Endodermal cell (in vitro differentiated cells): ENCODE results near the gene PCP2. TPM values are rescaled to one million over a fixed set of nuclear protein-coding genes. Genes with fewer than 3 reads are reported as not detected.

Experiments used
- DNase-seq: peaks from one replicate; pipeline ENCODE4 v3.0.0-alpha.2; 2017
- H3K27ac ChIP-seq: 2 replicates; pipeline ENCODE4 v1.5.1; 2013; ENCODE audit warnings: mild to moderate bottlenecking, low read depth, low read length, moderate library complexity
- H3K27me3 ChIP-seq: 2 replicates; pipeline ENCODE4 v1.6.1; 2013; ENCODE audit warnings: mild to moderate bottlenecking, low read length, moderate library complexity; ENCODE audit not compliant: insufficient read depth, control insufficient read depth, poor library complexity, severe bottlenecking
- H3K36me3 ChIP-seq: 2 replicates; pipeline ENCODE4 v1.7.0; 2013; ENCODE audit warnings: mild to moderate bottlenecking, low read length, moderate library complexity; ENCODE audit not compliant: control insufficient read depth, insufficient read depth
- H3K4me1 ChIP-seq: one replicate; pipeline ENCODE4 v1.7.0; 2013; ENCODE audit warnings: low read length; ENCODE audit not compliant: control insufficient read depth, insufficient read depth
- H3K4me3 ChIP-seq: 2 replicates; pipeline ENCODE4 v1.5.1; 2013; ENCODE audit warnings: mild to moderate bottlenecking, low read length, moderate library complexity
- H3K9ac ChIP-seq: 2 replicates; pipeline ENCODE4 v1.6.1; 2013; ENCODE audit warnings: mild to moderate bottlenecking, low read length, moderate library complexity; ENCODE audit not compliant: poor library complexity, severe bottlenecking; ENCODE audit errors: extremely low read depth
- H3K9me3 ChIP-seq: 2 replicates; pipeline ENCODE4 v1.6.1; 2013; ENCODE audit warnings: mild to moderate bottlenecking, low read length, moderate library complexity; ENCODE audit not compliant: control insufficient read depth
- H3K27ac Mint-ChIP-seq: 2 replicates; pipeline ENCODE4 v1.8.0; 2020; ENCODE audit warnings: mixed read lengths
- H3K27me3 Mint-ChIP-seq: 2 replicates; pipeline ENCODE4 v1.8.0; 2021; ENCODE audit warnings: mild to moderate bottlenecking, mixed read lengths; ENCODE audit not compliant: insufficient read depth
- H3K36me3 Mint-ChIP-seq: 2 replicates; pipeline ENCODE4 v1.8.0; 2020; ENCODE audit warnings: low read depth, mixed read lengths
- H3K4me1 Mint-ChIP-seq: 2 replicates; pipeline ENCODE4 v1.8.0; 2020; ENCODE audit warnings: mixed read lengths
- H3K4me3 Mint-ChIP-seq: 2 replicates; pipeline ENCODE4 v1.8.0; 2020; ENCODE audit warnings: mild to moderate bottlenecking, moderate library complexity, mixed read lengths
- H3K9me3 Mint-ChIP-seq: 2 replicates; pipeline ENCODE4 v1.8.0; 2020; ENCODE audit warnings: mild to moderate bottlenecking, mixed read lengths
- WGBS, 2 experiments: methylation state at CpG; one replicate each; pipeline versions ENCODE4 v1.1.5 to v1.1.7; 2013; ENCODE audit warnings: missing lambda C conversion rate in 2 of 2, mixed read lengths in 1 of 2; ENCODE audit not compliant: insufficient coverage in 1 of 2, insufficient read length in 1 of 2; 5-methylcytosine and 5-hydroxymethylcytosine counted together
- total RNA-seq, 2 donors: library from RNA; stranded (reverse); fragmentation: NEBNext Ultra II Directional in 1 of 2; extraction: Animal tissue kit (Norgen Biotek cat#: 25700) in 1 of 2; gene quantifications; 2 replicates in 1 of 2; 3 replicates in 1 of 2; pipeline ENCODE4 v1.2.1, GENCODE V29; 2021
- TF ChIP-seq, protein P1 (sequence below): fragments of 200-600 bp; sonication (generic); conservative IDR thresholded peaks from 2 replicates; pipeline ENCODE4 v1.5.0; 2021; ENCODE audit warnings: antibody characterized with exemption, mild to moderate bottlenecking

Gene PCP2
- total RNA-seq, 2 donors from 2014 or later, result 0.55 TPM; not detected in 1

DNA sequence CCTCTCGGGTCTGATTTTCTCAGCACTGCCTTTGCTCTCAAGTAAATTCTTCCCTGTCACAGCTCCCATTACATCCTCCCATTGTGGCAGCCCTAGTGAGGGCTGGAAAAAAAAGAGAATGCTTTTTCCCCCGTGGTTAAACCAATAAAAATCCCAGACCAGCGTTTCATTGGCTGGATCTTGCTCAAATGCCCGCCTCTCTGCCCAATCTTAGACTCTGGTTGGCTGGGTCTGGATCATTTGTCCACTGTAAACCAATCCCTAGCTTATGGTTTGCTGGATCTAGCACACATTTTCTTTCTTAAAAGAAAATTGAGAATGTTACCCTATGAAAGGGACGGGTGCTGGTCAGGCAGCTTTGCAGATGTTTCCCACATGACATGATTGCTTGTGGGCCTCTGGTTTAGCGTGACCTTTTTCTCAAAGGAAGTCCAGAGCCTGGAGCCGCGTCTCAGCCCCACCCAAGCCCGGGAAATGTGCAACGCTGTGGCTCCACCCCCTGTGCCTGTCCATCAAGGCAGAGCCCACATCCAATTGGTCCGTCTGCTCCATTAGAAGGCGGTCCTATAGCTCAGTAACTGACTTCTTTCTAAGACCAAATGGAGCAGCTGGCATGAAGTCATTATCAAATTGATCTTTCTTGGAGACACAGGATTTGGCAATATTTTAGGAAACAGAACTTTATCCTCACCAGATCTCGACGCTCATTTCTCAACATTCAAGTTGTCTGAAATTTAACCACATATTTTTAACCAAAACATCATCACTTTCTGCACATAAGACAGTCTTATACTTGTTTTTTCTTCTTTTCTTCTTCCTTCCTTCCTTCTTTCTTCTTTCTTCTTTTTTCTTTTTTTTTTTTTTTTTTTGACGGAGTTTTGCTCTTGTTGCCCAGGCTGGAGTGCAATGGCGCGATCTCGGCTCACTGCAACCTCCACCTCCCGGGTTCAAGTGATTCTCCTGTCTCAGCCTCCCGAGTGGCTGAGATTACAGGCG, 40.8 kb upstream of the PCP2 start:
- peak; percentile 82 for DNase-seq
- Histone ChIP-seq H3K4me3 (no peak overlapping the region), H3K4me1 (no peaks in the 10 kb centered on the region), H3K27ac (no peak overlapping the region), H3K9ac (no peak overlapping the region), H3K36me3 (no peaks in the 10 kb centered on the region), H3K9me3 (no peaks in the 10 kb centered on the region), H3K27me3 (peaks cover 64% of the 10 kb centered on the region)
- no peak overlapping the region for H3K27ac Mint-ChIP-seq
- H3K36me3 Mint-ChIP-seq, result no peaks in the 10 kb centered on the region
- 47 to 65% methylated on average over 12 to 21 of the region's 21 CpGs for WGBS, 2 experiments
- TF ChIP-seq, protein P1, sequence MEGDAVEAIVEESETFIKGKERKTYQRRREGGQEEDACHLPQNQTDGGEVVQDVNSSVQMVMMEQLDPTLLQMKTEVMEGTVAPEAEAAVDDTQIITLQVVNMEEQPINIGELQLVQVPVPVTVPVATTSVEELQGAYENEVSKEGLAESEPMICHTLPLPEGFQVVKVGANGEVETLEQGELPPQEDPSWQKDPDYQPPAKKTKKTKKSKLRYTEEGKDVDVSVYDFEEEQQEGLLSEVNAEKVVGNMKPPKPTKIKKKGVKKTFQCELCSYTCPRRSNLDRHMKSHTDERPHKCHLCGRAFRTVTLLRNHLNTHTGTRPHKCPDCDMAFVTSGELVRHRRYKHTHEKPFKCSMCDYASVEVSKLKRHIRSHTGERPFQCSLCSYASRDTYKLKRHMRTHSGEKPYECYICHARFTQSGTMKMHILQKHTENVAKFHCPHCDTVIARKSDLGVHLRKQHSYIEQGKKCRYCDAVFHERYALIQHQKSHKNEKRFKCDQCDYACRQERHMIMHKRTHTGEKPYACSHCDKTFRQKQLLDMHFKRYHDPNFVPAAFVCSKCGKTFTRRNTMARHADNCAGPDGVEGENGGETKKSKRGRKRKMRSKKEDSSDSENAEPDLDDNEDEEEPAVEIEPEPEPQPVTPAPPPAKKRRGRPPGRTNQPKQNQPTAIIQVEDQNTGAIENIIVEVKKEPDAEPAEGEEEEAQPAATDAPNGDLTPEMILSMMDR, result no peak
- no peak overlapping the region for H3K4me3 Mint-ChIP-seq
- no peaks in the 10 kb centered on the region for H3K4me1 Mint-ChIP-seq
- peaks cover 82% of the 10 kb centered on the region for H3K27me3 Mint-ChIP-seq
- peaks cover 7% of the 10 kb centered on the region for H3K9me3 Mint-ChIP-seq

DNA sequence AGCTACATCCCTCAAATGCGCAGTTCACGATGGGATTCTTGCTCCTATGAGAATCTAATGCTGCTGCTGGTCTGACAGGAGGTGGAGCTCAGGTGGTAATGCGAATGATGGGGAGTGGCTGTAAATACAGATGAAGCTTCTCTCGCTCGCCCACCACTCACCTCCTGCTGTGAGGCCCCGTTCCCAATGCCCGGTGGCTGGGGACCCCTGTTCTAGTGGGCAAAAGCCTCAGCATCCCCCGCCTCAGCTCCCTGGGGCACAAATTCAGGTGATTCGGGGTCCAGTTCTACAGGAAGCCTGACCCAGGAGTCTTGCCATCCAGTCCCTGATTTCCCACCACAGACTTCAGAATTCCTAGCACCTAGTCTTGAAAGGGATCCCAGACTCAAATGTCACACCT, 39.0 kb upstream of the PCP2 start:
- DNase-seq, result no peak
- Histone ChIP-seq H3K27ac (no peak overlapping the region), H3K27me3 (peaks cover 66% of the 10 kb centered on the region), H3K36me3 (no peaks in the 10 kb centered on the region), H3K9me3 (no peaks in the 10 kb centered on the region), H3K9ac (no peak overlapping the region), H3K4me1 (no peaks in the 10 kb centered on the region), H3K4me3 (no peak overlapping the region)
- Mint-ChIP-seq H3K4me3 (no peak overlapping the region), H3K9me3 (peaks cover 7% of the 10 kb centered on the region), H3K36me3 (no peaks in the 10 kb centered on the region), H3K27ac (no peak overlapping the region), H3K27me3 (peaks cover 87% of the 10 kb centered on the region), H3K4me1 (no peaks in the 10 kb centered on the region)
- TF ChIP-seq, protein P1, result no peak
- 52 to 58% methylated on average over 6 to 9 of the region's 9 CpGs for WGBS, 2 experiments

DNA sequence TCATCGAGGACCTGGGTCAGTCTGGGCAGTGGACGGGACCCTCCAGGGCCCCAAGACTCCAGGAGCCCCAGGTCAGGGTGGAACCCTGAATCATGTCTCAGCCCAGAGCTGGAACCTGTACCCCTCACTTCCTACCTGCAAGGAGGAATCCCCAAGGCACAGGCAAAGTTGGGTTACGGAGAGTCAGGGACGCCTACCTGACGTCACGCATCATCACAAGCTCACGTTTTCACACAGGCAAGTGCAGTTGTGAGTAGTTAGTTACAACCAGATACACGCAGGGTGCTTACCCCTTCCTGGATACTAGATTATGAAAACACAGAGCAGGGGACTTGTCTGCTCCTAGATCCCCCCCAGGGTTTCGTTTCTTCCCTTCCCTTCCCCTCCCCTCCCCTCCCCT, 37.3 kb upstream of the PCP2 start:
- H3K4me3 Mint-ChIP-seq, result peak overlapping the region; percentile 54
- H3K4me1 Mint-ChIP-seq, result no peaks in the 10 kb centered on the region
- H3K27ac ChIP-seq, result no peak overlapping the region
- no peaks in the 10 kb centered on the region for H3K36me3 Mint-ChIP-seq
- H3K9me3 Mint-ChIP-seq, result peaks cover 7% of the 10 kb centered on the region
- H3K4me1 ChIP-seq, result no peaks in the 10 kb centered on the region
- H3K9ac ChIP-seq, result no peak overlapping the region
- H3K4me3 ChIP-seq, result peak overlapping the region; percentile 76
- DNase-seq, result no peak
- H3K27me3 Mint-ChIP-seq, result peaks cover 83% of the 10 kb centered on the region
- H3K36me3 ChIP-seq, result no peaks in the 10 kb centered on the region
- H3K27me3 ChIP-seq, result peaks cover 56% of the 10 kb centered on the region
- H3K9me3 ChIP-seq, result no peaks in the 10 kb centered on the region
- WGBS, 2 experiments, result 50 to 54% methylated on average over 5 to 8 of the region's 9 CpGs
- no peak overlapping the region for H3K27ac Mint-ChIP-seq
- TF ChIP-seq, protein P1, result no peak
